Measurements from ENCODE around the gene SVOPL. TPM values are rescaled to one million over a fixed set of nuclear protein-coding genes. Genes with fewer than 3 reads are reported as not detected.

The SVOPL gene
- total and polyA plus RNA-seq, 2 experiments from 2014 or later: 0.95 to 1.1 TPM

DNA sequence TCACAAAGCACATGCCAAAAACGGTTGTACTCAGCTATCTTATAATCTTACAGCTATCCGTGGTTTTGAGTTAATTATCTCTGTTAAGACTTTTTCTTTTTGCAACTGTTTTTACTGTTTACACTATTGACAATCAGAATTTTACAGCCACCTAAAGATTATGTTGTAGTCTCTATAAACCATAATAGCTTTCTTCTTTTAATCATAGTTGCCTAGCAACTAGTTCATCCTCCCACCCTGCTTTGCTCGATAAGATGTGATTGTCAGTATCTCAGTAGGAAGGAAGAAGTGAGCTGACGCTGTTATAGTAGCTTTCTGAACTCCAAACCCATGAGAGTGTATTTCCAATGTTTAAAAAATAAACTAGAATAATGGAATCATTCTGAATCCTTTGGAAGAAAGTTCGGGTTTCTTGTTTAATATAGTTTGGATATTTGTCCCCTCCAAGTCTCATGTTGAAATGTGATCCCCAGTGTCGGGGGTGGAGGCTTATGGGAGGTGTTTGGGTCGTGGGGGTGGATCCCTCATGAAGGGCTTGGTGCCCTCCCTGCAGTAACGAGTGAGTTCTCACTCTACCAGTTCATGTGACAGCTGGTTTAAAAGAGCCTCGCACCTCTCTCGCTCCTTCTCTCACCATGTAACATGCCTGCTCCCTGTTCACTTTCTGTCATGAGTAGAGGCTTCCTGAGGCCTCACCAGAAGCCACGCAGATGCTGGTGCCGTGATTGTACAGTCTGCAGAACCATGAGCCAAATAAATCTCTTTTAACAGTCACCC, 68.1 kb downstream of the SVOPL start:
- H2AFZ ChIP-seq: no peak overlapping the region
- no peak for DNase-seq (ENCODE audit: low spot score)
- H3K27ac ChIP-seq: no peak overlapping the region
- H3K4me1 ChIP-seq (ENCODE audit: insufficient read depth): no peaks in the 10 kb centered on the region
- H3K27me3 ChIP-seq: no peaks in the 10 kb centered on the region
- H3K9me2 ChIP-seq (replicated peaks; ENCODE audit: insufficient read depth): no peaks in the 10 kb centered on the region
- no peaks in the 10 kb centered on the region for H3K9me3 ChIP-seq (ENCODE audit: low read depth)
- H4K20me1 ChIP-seq (ENCODE audit: insufficient read depth, poor library complexity, severe bottlenecking): no peaks in the 10 kb centered on the region
- TF ChIP-seq EZH2phosphoT487 (IDR thresholded peaks at IDR 0.05; ENCODE audit: low read depth, severe bottlenecking, unreplicated experiment): no peak
- TF ChIP-seq EZH2 (IDR thresholded peaks at IDR 0.05; ENCODE audit: borderline replicate concordance): no peak
- no peak for TF ChIP-seq CTCF (IDR thresholded peaks at IDR 0.05; ENCODE audit: poor library complexity)
- 64% methylated on average over 12 of the region's 12 CpGs for WGBS (ENCODE audit: low lambda C conversion rate, missing lambda C conversion rate)
- H3K79me2 ChIP-seq: no peaks in the 10 kb centered on the region
- H3K4me2 ChIP-seq: no peak overlapping the region
- no peaks in the 10 kb centered on the region for H3K36me3 ChIP-seq (replicated peaks; ENCODE audit: insufficient read depth, low read depth)
- H3K4me3 ChIP-seq: no peak overlapping the region

- H3K4me2 ChIP-seq: no peak overlapping the region
- no peak overlapping the region for H3K27ac ChIP-seq
- no peak overlapping the region for H3K4me3 ChIP-seq
- no peak for DNase-seq (ENCODE audit: low spot score)
- H3K36me3 ChIP-seq (replicated peaks; ENCODE audit: insufficient read depth, low read depth): no peaks in the 10 kb centered on the region
- H3K4me1 ChIP-seq (ENCODE audit: insufficient read depth): no peaks in the 10 kb centered on the region
- no peak overlapping the region for H2AFZ ChIP-seq
- H3K79me2 ChIP-seq: no peaks in the 10 kb centered on the region
- WGBS (ENCODE audit: low lambda C conversion rate, missing lambda C conversion rate): 94% methylated on average over 1 of the region's 2 CpGs
- no peaks in the 10 kb centered on the region for H3K9me2 ChIP-seq (replicated peaks; ENCODE audit: insufficient read depth)
- no peaks in the 10 kb centered on the region for H3K27me3 ChIP-seq
- H4K20me1 ChIP-seq (ENCODE audit: insufficient read depth, poor library complexity, severe bottlenecking): no peaks in the 10 kb centered on the region
- H3K9me3 ChIP-seq (ENCODE audit: low read depth): no peaks in the 10 kb centered on the region
- TF ChIP-seq EZH2 (IDR thresholded peaks at IDR 0.05; ENCODE audit: borderline replicate concordance) (no peak), CTCF (IDR thresholded peaks at IDR 0.05; ENCODE audit: poor library complexity) (no peak), EZH2phosphoT487 (IDR thresholded peaks at IDR 0.05; ENCODE audit: low read depth, severe bottlenecking, unreplicated experiment) (no peak)
These were observed 68.8 kb downstream of the SVOPL start for GRCh38 chr7:138632384-138632783.

DNA sequence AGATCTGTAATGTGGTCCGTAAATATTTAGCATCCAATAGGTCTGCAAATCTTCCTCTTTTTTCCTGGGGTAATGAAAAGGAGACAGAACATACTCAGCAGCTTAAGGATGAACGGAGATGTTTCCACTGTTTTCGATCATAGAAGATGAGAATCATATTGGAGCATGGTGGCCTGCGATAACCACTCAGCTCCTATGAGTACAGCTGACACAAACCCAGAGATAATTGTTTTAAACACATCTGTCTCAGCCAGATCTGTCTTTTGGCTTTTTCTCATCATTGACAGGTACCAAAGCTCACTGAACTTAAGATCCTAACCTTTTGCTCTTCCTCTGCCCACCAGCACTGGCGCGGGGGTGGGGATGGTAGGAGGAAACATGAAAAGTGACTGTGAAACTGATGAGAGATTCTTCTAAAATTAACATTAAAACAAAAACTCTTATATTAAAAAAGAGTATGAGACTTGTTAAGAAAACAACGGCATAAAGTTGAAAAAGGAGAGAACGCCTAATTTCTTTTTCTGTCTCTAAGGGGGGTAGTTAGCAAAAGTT, 71.0 kb downstream of the SVOPL start:
- Histone ChIP-seq H3K36me3 (replicated peaks; ENCODE audit: insufficient read depth, low read depth) (no peaks in the 10 kb centered on the region), H3K9me3 (ENCODE audit: low read depth) (no peaks in the 10 kb centered on the region), H3K4me3 (no peak overlapping the region), H3K27me3 (no peaks in the 10 kb centered on the region), H3K9me2 (replicated peaks; ENCODE audit: insufficient read depth) (no peaks in the 10 kb centered on the region), H3K4me2 (no peak overlapping the region), H4K20me1 (ENCODE audit: insufficient read depth, poor library complexity, severe bottlenecking) (no peaks in the 10 kb centered on the region), H2AFZ (no peak overlapping the region), H3K79me2 (no peaks in the 10 kb centered on the region), H3K27ac (no peak overlapping the region), H3K4me1 (ENCODE audit: insufficient read depth) (no peaks in the 10 kb centered on the region)
- TF ChIP-seq EZH2phosphoT487 (IDR thresholded peaks at IDR 0.05; ENCODE audit: low read depth, severe bottlenecking, unreplicated experiment): no peak
- DNase-seq (ENCODE audit: low spot score): no peak
- WGBS (ENCODE audit: low lambda C conversion rate, missing lambda C conversion rate): 93% methylated on average over 8 of the region's 8 CpGs

- DNase-seq (ENCODE audit: low spot score): no peak
- H3K9me3 ChIP-seq (ENCODE audit: low read depth): no peaks in the 10 kb centered on the region
- TF ChIP-seq CTCF (IDR thresholded peaks at IDR 0.05; ENCODE audit: poor library complexity) (no peak), EZH2phosphoT487 (IDR thresholded peaks at IDR 0.05; ENCODE audit: low read depth, severe bottlenecking, unreplicated experiment) (no peak), EZH2 (IDR thresholded peaks at IDR 0.05; ENCODE audit: borderline replicate concordance) (no peak)
- no peaks in the 10 kb centered on the region for H3K36me3 ChIP-seq (replicated peaks; ENCODE audit: insufficient read depth, low read depth)
- H3K4me2 ChIP-seq: no peak overlapping the region
- WGBS (ENCODE audit: low lambda C conversion rate, missing lambda C conversion rate): 92% methylated on average over 6 of the region's 6 CpGs
- no peaks in the 10 kb centered on the region for H3K9me2 ChIP-seq (replicated peaks; ENCODE audit: insufficient read depth)
- no peaks in the 10 kb centered on the region for H3K79me2 ChIP-seq
- H4K20me1 ChIP-seq (ENCODE audit: insufficient read depth, poor library complexity, severe bottlenecking): no peaks in the 10 kb centered on the region
- no peaks in the 10 kb centered on the region for H3K4me1 ChIP-seq (ENCODE audit: insufficient read depth)
- no peak overlapping the region for H3K27ac ChIP-seq
- H3K4me3 ChIP-seq: no peak overlapping the region
- H3K27me3 ChIP-seq: no peaks in the 10 kb centered on the region
- H2AFZ ChIP-seq: no peak overlapping the region
These were observed 73.8 kb downstream of the SVOPL start for GRCh38 chr7:138627361-138627760.

All from hepatocyte (in vitro differentiated cells).